ENCODE measurements around the gene SUPT7L.
"Not testable (repeated sequence)": the region's sequence is repeated elsewhere in the genome, so short reads cannot be mapped to it uniquely, and the experiment has no call there.

Gene SUPT7L

DNA sequence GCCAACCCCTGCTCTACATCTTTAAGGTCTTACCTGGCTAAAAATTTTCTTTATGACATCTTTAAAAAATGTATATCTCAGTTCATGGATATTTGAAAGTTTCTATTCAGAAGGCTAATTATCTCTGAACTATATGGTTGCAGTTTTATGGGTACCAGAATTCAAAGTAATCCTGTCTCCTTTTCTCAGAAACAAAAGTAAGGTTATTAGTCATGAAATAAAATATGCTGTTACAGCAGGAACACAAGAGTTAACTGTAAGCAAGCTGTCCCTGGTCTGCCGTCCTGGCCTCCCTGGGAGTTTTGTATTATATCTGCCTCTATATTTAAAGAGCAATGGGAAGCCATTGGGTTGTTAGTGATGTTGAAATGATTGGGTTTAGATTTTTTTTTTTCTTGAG is 34.2 kb upstream of the SUPT7L start:
- H3K4me3 ChIP-seq (replicated peaks; ENCODE audit: low read depth, low read length), result no peak overlapping the region
- H3K36me3 ChIP-seq (ENCODE audit: control insufficient read depth, insufficient read depth, low read length), result peaks cover 1% of the 10 kb centered on the region; the same call in 1 of the 2 replicates
- no peak for DNase-seq (ENCODE audit: extremely low read depth, insufficient read length)
- no peaks in the 10 kb centered on the region for H3K27me3 ChIP-seq (replicated peaks; ENCODE audit: control insufficient read depth, insufficient read depth, low read length)
- TF ChIP-seq, protein P1, sequence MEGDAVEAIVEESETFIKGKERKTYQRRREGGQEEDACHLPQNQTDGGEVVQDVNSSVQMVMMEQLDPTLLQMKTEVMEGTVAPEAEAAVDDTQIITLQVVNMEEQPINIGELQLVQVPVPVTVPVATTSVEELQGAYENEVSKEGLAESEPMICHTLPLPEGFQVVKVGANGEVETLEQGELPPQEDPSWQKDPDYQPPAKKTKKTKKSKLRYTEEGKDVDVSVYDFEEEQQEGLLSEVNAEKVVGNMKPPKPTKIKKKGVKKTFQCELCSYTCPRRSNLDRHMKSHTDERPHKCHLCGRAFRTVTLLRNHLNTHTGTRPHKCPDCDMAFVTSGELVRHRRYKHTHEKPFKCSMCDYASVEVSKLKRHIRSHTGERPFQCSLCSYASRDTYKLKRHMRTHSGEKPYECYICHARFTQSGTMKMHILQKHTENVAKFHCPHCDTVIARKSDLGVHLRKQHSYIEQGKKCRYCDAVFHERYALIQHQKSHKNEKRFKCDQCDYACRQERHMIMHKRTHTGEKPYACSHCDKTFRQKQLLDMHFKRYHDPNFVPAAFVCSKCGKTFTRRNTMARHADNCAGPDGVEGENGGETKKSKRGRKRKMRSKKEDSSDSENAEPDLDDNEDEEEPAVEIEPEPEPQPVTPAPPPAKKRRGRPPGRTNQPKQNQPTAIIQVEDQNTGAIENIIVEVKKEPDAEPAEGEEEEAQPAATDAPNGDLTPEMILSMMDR (IDR thresholded peaks at IDR 0.05; ENCODE audit: insufficient read depth, low read length, poor library complexity, severe bottlenecking), result no peak

DNA sequence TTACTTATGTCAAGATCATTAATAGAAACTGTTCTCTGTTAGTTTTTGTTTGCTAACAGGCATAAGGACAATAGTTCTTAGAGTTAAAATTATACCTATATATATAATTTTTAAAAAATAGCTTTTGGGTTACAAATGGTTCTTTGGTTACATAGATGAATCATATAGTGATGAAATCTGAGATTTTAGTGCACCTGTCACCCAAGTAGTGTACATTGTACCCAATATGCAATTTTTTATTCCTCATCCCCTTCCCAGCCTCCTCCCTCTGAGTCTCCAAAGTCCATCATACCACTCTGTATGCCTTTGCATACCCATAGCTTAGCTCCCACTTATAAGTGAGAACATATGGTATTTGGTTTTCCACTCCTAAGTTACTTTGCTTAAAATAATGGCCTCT is 26.6 kb upstream of the SUPT7L start:
- no peak overlapping the region for H3K4me3 ChIP-seq (replicated peaks; ENCODE audit: low read depth, low read length)
- no peaks in the 10 kb centered on the region for H3K27me3 ChIP-seq (replicated peaks; ENCODE audit: control insufficient read depth, insufficient read depth, low read length)
- TF ChIP-seq, protein P1 (IDR thresholded peaks at IDR 0.05; ENCODE audit: insufficient read depth, low read length, poor library complexity, severe bottlenecking), result no peak
- no peak for DNase-seq (ENCODE audit: extremely low read depth, insufficient read length)
- H3K36me3 ChIP-seq (ENCODE audit: control insufficient read depth, insufficient read depth, low read length), result peaks cover 4% of the 10 kb centered on the region

DNA sequence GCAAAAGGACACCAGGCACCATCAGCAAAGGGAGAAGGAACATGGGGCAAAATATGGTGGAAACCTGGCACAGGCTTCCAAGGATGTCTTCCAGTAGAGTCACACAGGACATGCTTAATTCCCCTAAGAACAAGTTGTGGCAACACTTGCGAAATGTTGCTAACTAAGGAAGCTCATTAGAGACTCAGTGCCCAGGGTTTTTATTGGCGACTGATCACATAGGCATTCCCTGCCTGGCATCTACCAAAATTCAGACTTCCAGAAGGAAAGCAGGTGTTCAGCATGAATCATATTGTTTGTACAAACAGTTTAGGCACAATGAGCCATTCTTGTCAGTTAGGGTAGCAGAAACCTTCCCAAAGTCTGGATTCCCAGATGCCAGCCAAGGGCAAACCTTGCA is 26.0 kb upstream of the SUPT7L start:
- peaks cover 4% of the 10 kb centered on the region for H3K36me3 ChIP-seq (ENCODE audit: control insufficient read depth, insufficient read depth, low read length)
- DNase-seq (ENCODE audit: extremely low read depth, insufficient read length), result no peak
- TF ChIP-seq, protein P1 (IDR thresholded peaks at IDR 0.05; ENCODE audit: insufficient read depth, low read length, poor library complexity, severe bottlenecking), result no peak
- no peak overlapping the region for H3K4me3 ChIP-seq (replicated peaks; ENCODE audit: low read depth, low read length)
- H3K27me3 ChIP-seq (replicated peaks; ENCODE audit: control insufficient read depth, insufficient read depth, low read length), result no peaks in the 10 kb centered on the region

DNA sequence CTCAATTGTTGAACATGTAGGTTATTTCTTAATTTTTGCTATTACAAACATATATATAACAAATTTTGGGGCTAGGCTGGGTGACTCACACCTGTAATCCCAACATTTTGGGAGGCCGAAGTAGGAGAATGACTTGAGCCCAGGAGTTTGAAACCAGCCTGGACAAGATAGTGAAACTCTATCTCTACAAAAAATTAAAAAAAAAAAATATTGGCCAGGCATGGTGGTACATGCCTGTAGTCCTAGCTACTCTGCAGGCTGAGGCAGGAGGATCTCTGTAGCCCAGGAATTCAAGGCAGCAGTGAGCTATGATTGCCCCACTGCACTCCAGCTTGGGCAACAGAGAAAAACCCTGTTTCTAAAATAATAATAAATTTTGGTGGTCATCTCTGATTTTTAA is 23.8 kb upstream of the SUPT7L start:
- DNase-seq (ENCODE audit: extremely low read depth, insufficient read length), result no peak
- Histone ChIP-seq H3K4me3 (replicated peaks; ENCODE audit: low read depth, low read length) (no peak overlapping the region), H3K36me3 (ENCODE audit: control insufficient read depth, insufficient read depth, low read length) (peaks cover 4% of the 10 kb centered on the region), H3K27me3 (replicated peaks; ENCODE audit: control insufficient read depth, insufficient read depth, low read length) (no peaks in the 10 kb centered on the region)
- TF ChIP-seq, protein P1 (IDR thresholded peaks at IDR 0.05; ENCODE audit: insufficient read depth, low read length, poor library complexity, severe bottlenecking), result no peak

DNA sequence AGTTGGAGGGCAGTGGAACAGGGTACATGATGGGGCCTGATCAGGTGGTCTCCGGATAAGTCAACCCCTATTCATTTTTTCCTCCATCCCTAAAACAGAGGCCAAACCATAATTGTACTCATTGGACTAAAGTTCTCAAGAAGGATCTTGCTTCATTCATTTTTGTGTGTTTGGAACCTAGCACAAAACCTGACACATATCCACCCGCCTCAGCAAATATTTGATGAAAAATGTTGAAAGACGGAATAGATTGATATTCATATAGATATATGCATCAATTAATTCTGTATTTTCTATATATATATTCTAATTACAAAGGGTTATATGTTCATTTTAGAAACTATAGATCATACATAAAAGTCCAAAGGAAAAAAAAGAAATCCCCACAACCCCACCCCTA is 22.2 kb upstream of the SUPT7L start:
- DNase-seq (ENCODE audit: extremely low read depth, insufficient read length), result no peak
- peaks cover 6% of the 10 kb centered on the region for H3K36me3 ChIP-seq (ENCODE audit: control insufficient read depth, insufficient read depth, low read length)
- H3K4me3 ChIP-seq (replicated peaks; ENCODE audit: low read depth, low read length), result no peak overlapping the region
- TF ChIP-seq, protein P1 (IDR thresholded peaks at IDR 0.05; ENCODE audit: insufficient read depth, low read length, poor library complexity, severe bottlenecking), result no peak
- H3K27me3 ChIP-seq (replicated peaks; ENCODE audit: control insufficient read depth, insufficient read depth, low read length), result no peaks in the 10 kb centered on the region

DNA sequence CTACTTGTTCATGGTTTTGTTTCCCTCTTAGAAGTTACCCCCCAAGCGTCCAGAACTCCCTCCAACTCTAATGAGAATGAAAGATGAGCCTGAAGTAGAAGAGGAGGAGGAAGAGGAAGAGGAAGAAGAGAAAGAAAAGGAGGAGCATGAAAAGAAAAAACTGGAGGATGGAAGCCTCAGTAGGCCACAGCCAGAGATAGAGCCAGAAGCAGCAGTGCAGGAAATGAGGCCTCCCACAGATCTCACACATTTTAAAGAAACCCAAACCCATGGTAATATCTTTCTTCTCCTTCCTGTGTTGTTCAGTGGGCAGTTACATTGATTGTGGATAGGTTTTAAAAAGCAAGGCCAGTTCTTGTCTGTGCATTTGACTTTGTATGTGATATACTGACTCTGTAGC is 21.6 kb upstream of the SUPT7L start:
- H3K4me3 ChIP-seq (replicated peaks; ENCODE audit: low read depth, low read length); DNase-seq (ENCODE audit: extremely low read depth, insufficient read length); H3K27me3 ChIP-seq (replicated peaks; ENCODE audit: control insufficient read depth, insufficient read depth, low read length); H3K36me3 ChIP-seq (ENCODE audit: control insufficient read depth, insufficient read depth, low read length): not testable (repeated sequence)
